MG63 (cell line): ENCODE results near the gene U2SURP. TPM values are rescaled to one million over a fixed set of nuclear protein-coding genes. Genes with fewer than 3 reads are reported as not detected.
"Not testable (repeated sequence)": the region's sequence is repeated elsewhere in the genome, so short reads cannot be mapped to it uniquely, and the experiment has no call there.

ENCODE experiments used
- DNase-seq: peaks from one replicate; pipeline ENCODE4 v3.0.0-alpha.2; 2020
- H3K27me3 ChIP-seq: fragments of 250-450 bp; sonication (Bioruptor Pico); 2 replicates; pipeline ENCODE4 v1.5.1; 2020; ENCODE audit warnings: mild to moderate bottlenecking, moderate library complexity
- H3K36me3 ChIP-seq: fragments of 250-450 bp; sonication (Bioruptor Pico); 2 replicates; pipeline ENCODE4 v1.5.1; 2020; ENCODE audit warnings: mild to moderate bottlenecking, moderate library complexity
- H3K4me3 ChIP-seq: fragments of 250-450 bp; sonication (Bioruptor Pico); 2 replicates; pipeline ENCODE4 v1.5.1; 2020; ENCODE audit warnings: mild to moderate bottlenecking, moderate library complexity
- H3K9me3 ChIP-seq: fragments of 250-450 bp; sonication (Bioruptor Pico); 2 replicates; pipeline ENCODE4 v1.5.1; 2020; ENCODE audit warnings: mild to moderate bottlenecking, moderate library complexity
- total RNA-seq: library from RNA; depleted of rRNA; stranded (reverse); fragments of >200 nt; shearing (Covaris generic); gene quantifications from 2 replicates; pipeline ENCODE4 v1.2.3, GENCODE V29; 2014; ENCODE audit warnings: low replicate concordance

Gene U2SURP
- total RNA-seq, 1 experiment from 2014 or later = 65.3 TPM

- Histone ChIP-seq H3K4me3 (no peak overlapping the region), H3K27me3 (no peaks in the 10 kb centered on the region), H3K36me3 (no peaks in the 10 kb centered on the region), H3K9me3 (no peaks in the 10 kb centered on the region)
- no peak for DNase-seq
Observed at GRCh38 chr3:142972092-142972753, 29.1 kb upstream of the U2SURP start.

GRCh38 chr3:142973217-142974009, 28.0 kb upstream of the U2SURP start:
- no peaks in the 10 kb centered on the region for H3K27me3 ChIP-seq
- no peak overlapping the region for H3K4me3 ChIP-seq
- no peak for DNase-seq
- H3K36me3 ChIP-seq = no peaks in the 10 kb centered on the region
- no peaks in the 10 kb centered on the region for H3K9me3 ChIP-seq

- H3K4me3 ChIP-seq = no peak overlapping the region
- no peak for DNase-seq
- H3K9me3 ChIP-seq = no peaks in the 10 kb centered on the region
- H3K36me3 ChIP-seq = no peaks in the 10 kb centered on the region
- no peaks in the 10 kb centered on the region for H3K27me3 ChIP-seq
Observed at GRCh38 chr3:142975316-142975995, 25.9 kb upstream of the U2SURP start.

- Histone ChIP-seq H3K4me3 (no peak overlapping the region), H3K36me3 (no peaks in the 10 kb centered on the region), H3K9me3 (no peaks in the 10 kb centered on the region), H3K27me3 (no peaks in the 10 kb centered on the region)
- DNase-seq = peak; percentile 99
Observed at GRCh38 chr3:142976621-142977398, 24.6 kb upstream of the U2SURP start.

GRCh38 chr3:142977399-142977728, 24.0 kb upstream of the U2SURP start:
- no peaks in the 10 kb centered on the region for H3K9me3 ChIP-seq
- H3K27me3 ChIP-seq = no peaks in the 10 kb centered on the region
- no peaks in the 10 kb centered on the region for H3K36me3 ChIP-seq
- no peak overlapping the region for H3K4me3 ChIP-seq
- DNase-seq = no peak

GRCh38 chr3:142981108-142981507, 20.3 kb upstream of the U2SURP start:
- Histone ChIP-seq H3K9me3 (no peaks in the 10 kb centered on the region), H3K36me3 (no peaks in the 10 kb centered on the region), H3K4me3 (no peak overlapping the region), H3K27me3 (no peaks in the 10 kb centered on the region)
- DNase-seq = no peak

- DNase-seq = no peak
- Histone ChIP-seq H3K27me3 (no peaks in the 10 kb centered on the region), H3K36me3 (no peaks in the 10 kb centered on the region), H3K4me3 (no peak overlapping the region), H3K9me3 (no peaks in the 10 kb centered on the region)
Observed at GRCh38 chr3:142982038-142982773, 19.2 kb upstream of the U2SURP start.

GRCh38 chr3:142983318-142983717, 18.1 kb upstream of the U2SURP start:
- no peaks in the 10 kb centered on the region for H3K9me3 ChIP-seq
- H3K4me3 ChIP-seq = no peak overlapping the region
- no peaks in the 10 kb centered on the region for H3K27me3 ChIP-seq
- DNase-seq = no peak
- no peaks in the 10 kb centered on the region for H3K36me3 ChIP-seq

- Histone ChIP-seq H3K27me3 (no peaks in the 10 kb centered on the region), H3K4me3 (no peak overlapping the region), H3K9me3 (no peaks in the 10 kb centered on the region), H3K36me3 (no peaks in the 10 kb centered on the region)
- no peak for DNase-seq
Observed at GRCh38 chr3:142984255-142984654, 17.1 kb upstream of the U2SURP start.

GRCh38 chr3:142987080-142987700, 14.2 kb upstream of the U2SURP start:
- Histone ChIP-seq H3K27me3 (no peaks in the 10 kb centered on the region), H3K36me3 (no peaks in the 10 kb centered on the region), H3K9me3 (no peaks in the 10 kb centered on the region), H3K4me3 (no peak overlapping the region)
- DNase-seq = no peak

GRCh38 chr3:142987707-142988106, 13.7 kb upstream of the U2SURP start:
- peak; percentile 89 for DNase-seq
- H3K36me3 ChIP-seq = no peaks in the 10 kb centered on the region
- H3K4me3 ChIP-seq = no peak overlapping the region
- no peaks in the 10 kb centered on the region for H3K9me3 ChIP-seq
- H3K27me3 ChIP-seq = no peaks in the 10 kb centered on the region

- H3K9me3 ChIP-seq, H3K4me3 ChIP-seq, DNase-seq, H3K27me3 ChIP-seq, H3K36me3 ChIP-seq: not testable (repeated sequence)
Observed at GRCh38 chr3:142988221-142988620, 13.1 kb upstream of the U2SURP start.

- H3K4me3 ChIP-seq = not testable (repeated sequence)
Observed at GRCh38 chr3:142988826-142989225, 12.5 kb upstream of the U2SURP start.

GRCh38 chr3:142990721-142991120, 10.6 kb upstream of the U2SURP start:
- no peak for DNase-seq
- Histone ChIP-seq H3K4me3 (no peak overlapping the region), H3K27me3 (no peaks in the 10 kb centered on the region), H3K9me3 (no peaks in the 10 kb centered on the region), H3K36me3 (no peaks in the 10 kb centered on the region)

More at GRCh38 chr3:142988826-142989225, 12.5 kb upstream of the U2SURP start:
- DNase-seq, H3K9me3 ChIP-seq, H3K27me3 ChIP-seq, H3K36me3 ChIP-seq: not testable (repeated sequence)

- DNase-seq = no peak
- no peaks in the 10 kb centered on the region for H3K9me3 ChIP-seq
- H3K36me3 ChIP-seq = no peaks in the 10 kb centered on the region
- H3K27me3 ChIP-seq = no peaks in the 10 kb centered on the region
- no peak overlapping the region for H3K4me3 ChIP-seq
Observed at GRCh38 chr3:142992323-142992722, 9.0 kb upstream of the U2SURP start.

GRCh38 chr3:142993958-142994442, 7.4 kb upstream of the U2SURP start:
- no peaks in the 10 kb centered on the region for H3K27me3 ChIP-seq
- no peaks in the 10 kb centered on the region for H3K36me3 ChIP-seq
- H3K9me3 ChIP-seq = no peaks in the 10 kb centered on the region
- H3K4me3 ChIP-seq = no peak overlapping the region
- DNase-seq = peak; percentile 53
